C4-2B (cell line): Measurements from ENCODE around the gene TPRA1.

ENCODE experiments used
- H3K27ac ChIP-seq: fragments of 450-650 bp; 2 replicates; pipeline ENCODE4 v1.5.1; 2017
- ZFX ChIP-seq: fragments of 450-650 bp; IDR thresholded peaks from 2 replicates; pipeline ENCODE4 v1.6.1; 2017
- TF ChIP-seq, protein P1 (sequence below): fragments of 450-650 bp; conservative IDR thresholded peaks from 2 replicates; pipeline ENCODE4 v1.5.1; 2017; ENCODE audit warnings: mild to moderate bottlenecking

The TPRA1 gene

GRCh38 chr3:127570520-127570919 lies 20.0 kb downstream of the TPRA1 start:
- H3K27ac ChIP-seq = no peak overlapping the region
- TF ChIP-seq ZFX = no peak
- TF ChIP-seq, protein P1, sequence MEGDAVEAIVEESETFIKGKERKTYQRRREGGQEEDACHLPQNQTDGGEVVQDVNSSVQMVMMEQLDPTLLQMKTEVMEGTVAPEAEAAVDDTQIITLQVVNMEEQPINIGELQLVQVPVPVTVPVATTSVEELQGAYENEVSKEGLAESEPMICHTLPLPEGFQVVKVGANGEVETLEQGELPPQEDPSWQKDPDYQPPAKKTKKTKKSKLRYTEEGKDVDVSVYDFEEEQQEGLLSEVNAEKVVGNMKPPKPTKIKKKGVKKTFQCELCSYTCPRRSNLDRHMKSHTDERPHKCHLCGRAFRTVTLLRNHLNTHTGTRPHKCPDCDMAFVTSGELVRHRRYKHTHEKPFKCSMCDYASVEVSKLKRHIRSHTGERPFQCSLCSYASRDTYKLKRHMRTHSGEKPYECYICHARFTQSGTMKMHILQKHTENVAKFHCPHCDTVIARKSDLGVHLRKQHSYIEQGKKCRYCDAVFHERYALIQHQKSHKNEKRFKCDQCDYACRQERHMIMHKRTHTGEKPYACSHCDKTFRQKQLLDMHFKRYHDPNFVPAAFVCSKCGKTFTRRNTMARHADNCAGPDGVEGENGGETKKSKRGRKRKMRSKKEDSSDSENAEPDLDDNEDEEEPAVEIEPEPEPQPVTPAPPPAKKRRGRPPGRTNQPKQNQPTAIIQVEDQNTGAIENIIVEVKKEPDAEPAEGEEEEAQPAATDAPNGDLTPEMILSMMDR = no peak

DNA sequence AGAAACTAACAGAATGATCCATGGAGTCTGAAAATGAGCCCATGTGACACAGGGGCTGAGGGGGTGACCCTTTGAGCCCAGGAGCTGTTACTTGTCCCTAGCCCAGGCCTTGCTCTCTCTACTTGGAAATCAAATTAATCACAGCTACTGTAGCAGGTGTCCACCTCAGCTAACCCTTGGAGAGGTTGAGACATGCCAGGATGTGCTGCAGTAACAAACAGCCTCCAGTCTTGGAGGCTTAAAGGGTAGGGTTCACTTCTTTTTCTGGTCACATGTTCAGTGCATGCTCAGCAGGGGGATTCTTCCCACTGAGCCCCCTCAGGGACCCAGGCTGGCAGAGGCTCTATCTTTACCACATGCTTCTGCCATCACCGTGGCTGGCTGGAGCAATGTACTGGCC lies 21.4 kb downstream of the TPRA1 start:
- no peak for TF ChIP-seq ZFX
- TF ChIP-seq, protein P1 = no peak
- no peak overlapping the region for H3K27ac ChIP-seq

- no peak overlapping the region for H3K27ac ChIP-seq
- TF ChIP-seq, protein P1 = no peak
- no peak for TF ChIP-seq ZFX
Observed at GRCh38 chr3:127568586-127568985, 21.9 kb downstream of the TPRA1 start.

- no peak for TF ChIP-seq ZFX
- TF ChIP-seq, protein P1 = no peak
- no peak overlapping the region for H3K27ac ChIP-seq
Observed at GRCh38 chr3:127566833-127567232, 23.7 kb downstream of the TPRA1 start.

- H3K27ac ChIP-seq = no peak overlapping the region
- TF ChIP-seq ZFX = no peak
- TF ChIP-seq, protein P1 = no peak
Observed at GRCh38 chr3:127565711-127566110, 24.8 kb downstream of the TPRA1 start.

DNA sequence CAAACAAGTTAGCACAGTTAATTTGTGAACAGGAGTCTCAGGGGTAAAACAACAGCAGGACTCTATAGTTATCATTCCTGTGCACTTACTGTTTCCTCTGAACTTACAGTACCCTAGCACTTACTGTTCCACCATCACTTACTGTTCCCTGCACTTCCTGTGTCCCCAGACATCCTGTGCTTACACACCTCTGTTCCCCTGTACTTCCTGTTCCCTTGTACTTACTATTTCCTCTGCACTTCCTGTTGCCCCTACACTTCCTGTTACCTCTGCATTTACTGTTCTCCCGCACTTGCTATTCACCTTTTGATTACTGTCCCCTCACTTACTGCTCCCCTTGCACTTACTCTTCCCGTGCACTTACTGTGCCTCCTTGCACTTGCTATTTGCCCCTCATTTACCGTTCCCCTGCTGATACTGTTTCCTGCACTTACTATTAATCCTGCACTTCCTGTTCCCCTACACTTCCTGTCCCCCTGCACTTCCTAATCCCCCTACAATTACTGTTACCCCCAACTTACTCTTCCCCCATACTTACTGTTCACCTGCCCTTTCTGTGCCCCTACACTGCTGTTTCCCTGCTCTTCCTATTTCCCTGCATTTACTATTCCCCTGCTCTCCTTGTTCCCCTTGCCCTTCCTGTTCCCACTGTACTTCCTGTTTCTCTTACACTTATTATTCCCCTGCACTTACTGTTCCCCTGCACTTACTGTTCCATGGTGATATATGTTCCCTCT lies 30.3 kb downstream of the TPRA1 start:
- TF ChIP-seq, protein P1 = no peak
- TF ChIP-seq ZFX = no peak

GRCh38 chr3:127556565-127556964 lies 34.0 kb downstream of the TPRA1 start:
- TF ChIP-seq, protein P1 = no peak; the same call in 1 of the 2 replicates
- no peak for TF ChIP-seq ZFX
- H3K27ac ChIP-seq = no peak overlapping the region

More for the DNA sequence above, 30.3 kb downstream of the TPRA1 start:
- H3K27ac ChIP-seq = no peak overlapping the region
